Measurements from ENCODE around the gene CKAP2.
A peak's percentile ranks its signal among the peaks of the same experiment; 100 is the strongest.
"Not testable (repeated sequence)": the region's sequence is repeated elsewhere in the genome, so short reads cannot be mapped to it uniquely, and the experiment has no call there.

Gene CKAP2

DNA sequence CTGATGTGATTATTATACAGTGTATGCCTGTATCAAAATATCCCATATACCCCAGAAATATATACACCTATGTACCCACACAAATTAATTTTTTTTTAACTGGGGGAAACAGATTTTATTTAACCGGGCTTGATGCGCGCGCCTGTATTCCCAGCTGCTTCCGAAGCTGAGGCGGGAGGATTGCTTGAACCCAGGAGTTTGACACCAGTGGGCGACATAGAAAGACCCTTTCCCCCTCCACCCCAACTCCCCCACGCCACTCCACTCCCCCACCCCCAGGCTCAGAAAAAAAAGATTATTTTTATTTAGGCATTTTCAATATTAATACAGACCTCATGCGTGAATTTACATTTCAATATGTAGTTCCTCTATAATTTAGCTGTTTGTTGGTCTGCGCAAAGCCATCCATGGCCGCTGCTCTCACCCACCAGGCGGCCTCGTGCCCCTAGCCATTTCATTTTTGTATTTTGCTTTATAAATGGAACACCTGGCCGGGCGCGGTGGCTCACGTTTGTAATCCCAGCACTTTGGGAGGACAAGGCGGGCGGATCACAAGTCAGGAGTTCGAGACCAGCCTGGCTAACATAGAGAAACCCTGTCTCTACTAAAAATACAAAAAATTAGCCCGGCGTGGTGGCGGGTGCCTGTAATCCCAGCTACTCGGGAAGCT lies 4.0 kb upstream of the CKAP2 start:
- DNase-seq, result no peak

GRCh38 chr13:52452470-52452869 lies 2.8 kb upstream of the CKAP2 start:
- no peak for DNase-seq

DNA sequence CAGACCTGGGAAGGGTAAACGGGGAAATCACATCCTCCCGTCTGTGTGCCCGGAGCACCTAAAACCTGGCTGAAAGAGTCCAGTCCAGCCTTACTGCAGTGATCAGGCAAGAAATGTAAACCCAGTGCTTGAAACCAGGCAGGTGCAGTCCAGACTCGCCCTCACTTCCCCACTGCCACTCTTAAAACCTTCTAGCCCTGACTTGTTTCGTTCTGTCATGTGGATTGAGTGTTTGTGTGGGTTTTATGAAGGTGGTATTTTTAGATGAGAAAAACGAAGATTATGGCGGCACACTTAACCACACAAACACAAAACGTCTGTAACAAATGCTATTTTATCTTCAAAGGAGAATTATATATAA lies 839 bp upstream of the CKAP2 start:
- DNase-seq, result no peak

DNA sequence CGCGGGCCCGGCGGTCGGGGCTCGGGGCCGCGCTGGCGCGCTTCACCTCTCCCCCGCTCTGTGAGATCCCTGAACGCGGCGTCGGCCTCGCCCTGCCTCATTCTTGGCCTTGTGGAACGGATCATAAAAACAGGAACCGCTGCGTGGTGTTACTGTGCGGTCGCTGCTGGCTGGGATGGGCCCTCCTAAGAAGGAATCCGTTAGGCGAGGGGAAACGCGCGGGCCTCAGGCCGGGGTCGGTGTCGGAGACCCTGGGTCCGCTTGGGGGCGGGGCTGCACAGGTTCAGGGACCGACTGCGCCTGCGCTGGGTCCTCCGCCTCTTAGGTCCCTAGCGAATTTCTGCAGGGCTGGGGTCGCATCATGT lies 381 bp downstream of the CKAP2 start:
- peak; percentile 86 for DNase-seq

DNA sequence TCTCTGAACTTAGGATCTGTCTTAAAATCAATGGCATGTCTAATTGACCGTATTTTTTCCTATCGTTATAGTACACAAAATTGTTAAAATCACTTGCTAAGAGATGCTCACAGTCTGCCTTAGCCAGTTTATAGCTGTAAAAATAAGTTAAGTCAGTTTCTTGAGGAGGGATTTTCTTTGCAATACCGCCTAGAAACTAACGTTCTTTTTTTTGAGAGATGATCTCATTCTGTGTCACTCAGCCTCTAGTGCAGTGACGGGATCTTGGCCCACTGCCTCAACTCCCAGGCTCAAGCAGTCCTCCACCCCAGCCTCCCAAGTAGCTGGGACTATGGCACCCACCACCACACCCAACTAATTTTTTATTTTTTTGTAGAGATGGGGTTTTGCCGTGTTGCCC lies 4.4 kb downstream of the CKAP2 start:
- DNase-seq, result no peak

DNA sequence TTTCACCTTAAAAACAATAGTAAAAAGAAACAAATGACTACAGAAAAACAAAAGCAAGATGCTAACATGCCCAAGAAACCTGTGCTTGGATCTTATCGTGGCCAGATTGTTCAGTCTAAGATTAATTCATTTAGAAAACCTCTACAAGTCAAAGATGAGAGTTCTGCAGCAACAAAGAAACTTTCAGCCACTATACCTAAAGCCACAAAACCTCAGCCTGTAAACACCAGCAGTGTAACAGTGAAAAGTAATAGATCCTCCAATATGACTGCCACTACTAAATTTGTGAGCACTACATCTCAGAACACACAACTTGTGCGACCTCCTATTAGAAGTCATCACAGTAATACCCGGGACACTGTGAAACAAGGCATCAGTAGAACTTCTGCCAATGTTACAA lies 6.0 kb downstream of the CKAP2 start:
- no peak for DNase-seq

DNA sequence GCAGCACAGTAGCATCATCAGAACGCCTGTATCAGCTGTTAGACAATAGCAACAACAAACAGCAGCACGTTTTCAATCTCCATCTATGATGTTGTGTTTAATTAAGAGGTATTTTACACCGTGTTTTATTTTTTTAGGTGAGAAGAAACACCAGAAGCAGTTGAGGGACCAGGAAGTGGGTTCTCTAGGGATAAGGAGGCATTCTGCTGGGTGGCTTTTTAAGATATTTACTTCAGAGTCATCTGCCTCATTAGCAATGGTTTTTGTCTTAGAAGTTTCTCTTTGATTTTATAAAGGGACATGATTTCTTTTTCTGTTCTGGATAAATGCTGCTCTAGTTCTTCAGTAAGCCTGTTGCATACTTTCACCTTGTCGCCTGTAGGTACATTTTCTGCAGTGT lies 8.2 kb downstream of the CKAP2 start:
- no peak for DNase-seq

GRCh38 chr13:52468487-52468886 lies 13.2 kb downstream of the CKAP2 start:
- DNase-seq, result not testable (repeated sequence)

GRCh38 chr13:52480677-52481428 lies 25.6 kb downstream of the CKAP2 start:
- not testable (repeated sequence) for DNase-seq

DNA sequence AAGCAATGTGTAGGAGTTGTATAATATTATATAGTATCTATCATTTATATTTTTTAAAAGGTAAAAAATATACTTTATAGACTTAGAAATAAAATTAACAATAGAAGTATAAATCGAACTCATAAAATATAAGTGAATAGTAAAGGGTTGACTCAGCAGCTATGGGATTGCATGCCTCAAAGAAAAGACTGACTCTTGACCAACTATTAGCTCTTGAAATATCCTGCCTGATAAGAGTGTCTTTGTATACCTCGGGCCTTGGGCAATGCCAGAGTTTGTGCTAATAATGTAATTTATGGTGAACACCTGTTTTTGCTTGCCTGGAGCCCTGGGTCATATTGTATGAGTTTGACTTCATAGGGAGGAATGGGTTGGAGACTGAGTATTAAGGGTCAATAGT lies 31.8 kb downstream of the CKAP2 start:
- DNase-seq, result not testable (repeated sequence)

DNA sequence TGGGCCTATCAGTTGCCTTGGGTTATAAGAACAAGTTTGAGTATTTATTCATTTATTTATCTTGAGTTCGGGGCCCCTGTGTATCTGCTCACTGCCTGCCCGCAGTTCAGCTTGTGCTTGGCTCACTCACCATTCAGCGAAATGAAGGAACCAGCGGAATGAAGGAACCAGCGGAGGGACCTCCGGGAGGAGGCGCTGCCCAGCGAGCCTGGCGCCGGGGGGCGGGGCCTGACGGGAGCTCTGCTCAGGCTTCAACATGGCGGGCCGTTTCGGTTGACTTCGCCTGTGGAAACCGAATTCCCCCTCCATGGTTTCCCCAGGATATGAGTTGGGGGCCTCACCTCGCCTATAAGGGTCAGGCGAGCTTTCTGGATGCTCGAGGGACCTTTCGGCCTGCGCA lies 33.5 kb downstream of the CKAP2 start:
- DNase-seq, result not testable (repeated sequence)

- not testable (repeated sequence) for DNase-seq
Measured at GRCh38 chr13:52491015-52491414, 35.7 kb downstream of the CKAP2 start.

DNA sequence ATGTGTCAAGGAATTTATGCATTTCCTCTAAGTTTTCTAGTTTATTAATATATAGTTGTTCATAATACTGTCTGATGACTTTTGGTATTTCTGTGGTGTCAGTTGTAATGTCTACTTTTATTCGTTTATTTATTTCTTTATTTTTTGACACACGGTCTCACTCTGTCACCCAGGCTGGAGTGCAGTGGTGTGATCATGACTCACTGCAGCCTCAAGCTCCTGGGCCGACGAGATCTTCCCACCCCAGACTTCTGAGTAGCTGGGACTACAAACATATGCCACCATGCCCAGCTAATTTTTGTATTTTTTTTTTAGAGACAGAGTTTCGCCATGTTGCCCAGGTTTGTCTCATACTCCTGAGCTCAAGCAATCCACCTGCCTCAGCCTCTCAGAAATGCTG lies 39.0 kb downstream of the CKAP2 start:
- DNase-seq, result not testable (repeated sequence)

DNA sequence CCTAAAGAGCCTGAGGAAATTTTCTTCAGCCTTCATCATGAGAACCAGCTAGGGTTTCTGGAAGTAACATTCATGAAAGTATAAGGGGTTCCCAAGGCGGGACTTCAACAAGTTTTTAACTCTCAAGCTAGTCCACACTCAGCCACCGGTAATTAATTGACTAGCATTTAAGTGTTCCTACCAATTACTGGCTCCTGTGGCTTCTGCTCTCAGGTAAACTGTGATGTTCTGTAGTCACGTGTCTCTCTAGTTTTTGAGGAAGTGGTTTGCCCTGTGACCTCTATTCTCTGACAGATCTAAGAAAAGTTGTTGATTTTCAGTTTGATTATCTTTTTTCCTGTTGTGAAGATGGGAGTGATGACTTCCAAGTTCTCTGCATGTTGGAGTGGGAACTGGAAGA lies 42.7 kb downstream of the CKAP2 start:
- DNase-seq, result not testable (repeated sequence)

DNA sequence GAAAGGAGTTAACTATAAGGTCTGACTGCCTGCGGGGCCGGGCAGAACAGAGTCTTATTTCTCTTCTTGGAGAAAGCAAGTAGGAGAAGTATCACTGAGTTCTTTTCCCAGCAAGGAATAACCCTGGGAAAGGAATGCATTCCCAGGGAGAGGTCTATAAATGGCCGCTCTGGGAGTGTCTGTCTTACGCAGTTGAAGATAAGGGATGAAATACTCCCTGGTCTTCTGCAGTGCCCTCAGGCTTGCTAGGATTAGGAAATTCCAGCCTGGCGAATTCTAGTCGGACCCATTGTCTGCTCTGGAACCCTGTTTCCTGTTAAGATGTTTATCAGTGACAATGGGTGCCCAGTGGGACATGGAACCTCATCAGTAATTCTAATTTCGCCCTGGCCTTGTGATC lies 47.0 kb downstream of the CKAP2 start:
- DNase-seq, result not testable (repeated sequence)

DNA sequence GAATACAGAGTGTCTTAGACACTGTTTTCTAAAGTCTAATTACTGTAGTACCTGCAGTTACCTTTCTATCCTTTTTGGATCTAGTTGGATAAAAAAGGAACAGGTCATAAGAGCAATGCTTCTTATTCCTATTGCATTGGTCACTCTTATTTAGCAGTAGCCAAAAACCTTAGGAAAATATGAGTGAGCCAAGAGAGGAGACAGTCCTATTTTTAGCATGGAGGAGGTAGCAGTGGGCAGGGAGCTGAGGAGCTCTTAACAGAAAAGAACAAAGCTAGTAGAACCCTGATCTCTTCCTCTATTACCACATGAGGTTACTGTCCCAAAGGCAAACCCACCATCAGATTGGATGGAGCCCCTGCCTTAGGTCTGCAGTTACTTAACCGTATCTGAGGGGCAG lies 50.6 kb downstream of the CKAP2 start:
- not testable (repeated sequence) for DNase-seq

- not testable (repeated sequence) for DNase-seq
Measured at GRCh38 chr13:52509532-52509931, 54.3 kb downstream of the CKAP2 start.

DNA sequence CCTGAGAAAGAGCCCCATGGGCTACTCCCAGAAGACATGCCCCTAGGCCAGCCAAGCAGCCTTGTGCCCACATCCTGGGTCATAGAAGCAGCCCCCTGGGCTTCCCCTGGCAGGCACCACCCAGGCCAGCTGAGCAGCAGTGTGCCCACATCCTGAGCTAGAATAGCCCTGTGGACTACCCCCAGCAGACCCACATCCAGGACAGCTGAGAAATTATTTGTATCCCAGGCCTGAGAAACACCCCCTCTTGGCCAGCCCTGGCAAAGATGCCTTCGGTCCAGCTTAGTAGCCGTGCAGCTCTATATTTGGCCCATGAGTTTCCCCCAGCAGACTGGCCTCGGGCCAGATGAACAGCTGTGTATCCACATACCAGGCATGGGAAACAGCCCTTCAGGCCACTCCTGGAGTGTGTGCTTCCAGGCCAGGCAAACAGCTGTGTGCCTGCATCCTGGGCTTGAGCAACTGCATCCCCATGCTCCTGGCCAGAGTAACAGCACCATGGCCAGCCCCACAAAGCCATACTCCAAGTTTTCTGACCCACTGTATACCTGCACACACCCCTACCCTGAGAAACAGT lies 55.0 kb downstream of the CKAP2 start:
- not testable (repeated sequence) for DNase-seq

GRCh38 chr13:52511598-52511997 lies 56.3 kb downstream of the CKAP2 start:
- not testable (repeated sequence) for DNase-seq

- not testable (repeated sequence) for DNase-seq
Measured at GRCh38 chr13:52513957-52514596, 58.8 kb downstream of the CKAP2 start.

DNA sequence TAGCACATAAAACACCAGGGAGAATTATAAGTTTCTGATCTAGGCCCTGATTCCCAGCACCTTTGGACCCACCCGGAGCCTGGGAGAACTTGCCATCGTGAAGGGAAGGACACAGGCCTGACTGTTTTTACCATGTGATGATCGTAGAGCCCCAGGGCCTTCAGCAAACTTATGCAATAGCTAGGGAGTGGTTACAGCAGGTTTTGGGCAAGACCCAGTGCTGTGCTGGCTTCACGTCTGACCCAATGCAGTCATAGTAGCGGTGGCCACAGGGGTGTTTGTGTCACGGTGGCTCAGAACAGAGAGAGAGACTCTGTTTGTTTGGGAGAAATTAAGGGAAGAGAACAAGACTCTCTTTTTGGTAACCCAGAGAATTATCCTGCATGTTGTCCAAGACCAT lies 68.0 kb downstream of the CKAP2 start:
- DNase-seq, result not testable (repeated sequence)

Measured in right forelimb (tissue), 1 donor.